ENCODE results near the gene TRIM31. TPM values are rescaled to one million over a fixed set of nuclear protein-coding genes. Genes with fewer than 3 reads are reported as not detected.
"Not testable (repeated sequence)": the region's sequence is repeated elsewhere in the genome, so short reads cannot be mapped to it uniquely, and the experiment has no call there.

Gene TRIM31
- total RNA-seq, 1 donor from 2014 or later = not detected

DNA sequence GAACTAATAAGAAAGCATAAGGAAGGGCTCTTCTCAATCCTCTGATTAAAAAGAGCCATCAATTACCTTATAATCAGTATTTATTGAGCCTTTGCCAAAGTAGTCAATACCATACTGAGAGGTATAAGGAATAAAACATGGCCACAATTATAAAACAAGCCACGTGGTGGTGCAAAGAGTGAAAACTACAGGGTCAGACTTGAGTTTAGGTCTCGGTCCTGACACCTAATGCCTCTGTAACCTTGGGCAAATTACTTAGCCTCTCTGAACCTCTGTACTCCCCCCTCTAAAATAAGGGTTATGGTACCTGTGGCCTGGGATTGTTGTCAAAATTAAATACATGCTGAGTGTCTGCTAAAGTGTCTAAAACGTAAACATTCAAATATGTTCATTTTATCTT, 36.3 kb upstream of the TRIM31 start:
- intact Hi-C loops (cut with micrococcal nuclease) = no loop called here

- intact Hi-C loops (cut with micrococcal nuclease) = no loop called here
These were observed 34.2 kb upstream of the TRIM31 start for GRCh38 chr6:30147096-30147495.

- intact Hi-C loops (cut with micrococcal nuclease) = no loop called here
These were observed 32.9 kb upstream of the TRIM31 start for GRCh38 chr6:30145818-30146217.

DNA sequence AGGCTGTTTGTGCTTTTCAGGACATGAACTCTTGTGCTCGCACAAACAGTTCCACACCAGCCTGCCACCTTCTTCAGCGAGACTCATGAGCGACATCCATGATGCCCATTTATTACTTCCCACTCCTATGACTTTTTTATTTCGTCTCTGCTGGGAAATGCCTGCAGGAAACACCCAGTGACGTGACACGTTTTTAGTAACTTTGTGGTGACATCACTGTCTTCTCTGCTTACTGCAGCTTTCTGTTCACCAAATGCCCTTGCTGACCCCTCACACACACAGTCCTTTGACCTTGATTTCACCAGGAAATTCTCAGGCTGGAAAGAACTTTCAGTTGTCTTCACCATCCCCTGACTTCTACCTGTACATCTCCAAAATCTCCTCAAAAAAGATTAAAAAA, 31.9 kb upstream of the TRIM31 start:
- intact Hi-C loops (cut with micrococcal nuclease) = no loop called here

DNA sequence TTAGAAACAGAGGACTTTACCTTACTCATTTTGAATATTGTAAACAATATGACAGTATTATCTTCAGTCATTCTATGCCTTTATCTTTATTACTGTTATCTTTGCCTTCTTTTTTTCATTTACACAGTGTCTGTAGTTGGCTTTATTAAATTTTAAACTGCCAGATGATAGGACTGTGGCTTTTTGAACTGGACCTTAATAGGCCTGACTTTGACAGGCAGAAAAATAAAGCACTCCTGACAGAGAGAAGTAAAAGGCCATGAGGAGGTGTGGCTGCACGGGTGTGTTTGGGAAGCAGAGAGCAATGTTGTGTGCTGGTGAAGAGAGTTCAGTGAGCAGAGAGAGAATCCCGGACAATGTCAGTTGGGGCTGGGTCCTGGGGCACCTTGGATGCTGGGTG, 30.9 kb upstream of the TRIM31 start:
- intact Hi-C loops (cut with micrococcal nuclease) = no loop called here

DNA sequence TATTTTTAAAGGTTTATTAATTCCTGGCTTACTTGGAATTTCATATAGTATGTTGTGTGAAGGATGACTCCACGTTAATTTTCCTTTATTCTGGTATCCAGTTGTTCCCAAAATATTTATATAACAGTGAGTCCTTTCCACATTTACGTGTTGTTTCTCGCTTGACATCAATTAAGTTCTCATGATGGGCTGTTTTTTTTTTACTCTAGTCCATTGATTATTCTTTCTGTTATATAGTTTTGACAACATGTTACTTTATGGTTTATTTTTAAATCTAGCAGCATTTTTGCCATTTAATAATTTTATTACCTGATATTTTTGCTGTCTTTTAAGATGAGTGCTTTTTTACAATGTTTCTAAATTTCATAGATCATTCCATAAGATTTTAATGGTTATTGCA, 29.8 kb upstream of the TRIM31 start:
- intact Hi-C loops (cut with micrococcal nuclease) = no loop called here

- intact Hi-C loops (cut with micrococcal nuclease) = not testable (repeated sequence)
These were observed 27.4 kb upstream of the TRIM31 start for GRCh38 chr6:30140240-30140639.

GRCh38 chr6:30136570-30137286, 23.8 kb upstream of the TRIM31 start:
- intact Hi-C loops (cut with micrococcal nuclease) = no loop called here

GRCh38 chr6:30135757-30136156, 22.9 kb upstream of the TRIM31 start, which contains the start of gene TRIM40:
Gene TRIM40 (plus strand): TSS chr6:30136140. CDS start chr6:30137037, 897 bp downstream.
- intact Hi-C loops (cut with micrococcal nuclease) = no loop called here

DNA sequence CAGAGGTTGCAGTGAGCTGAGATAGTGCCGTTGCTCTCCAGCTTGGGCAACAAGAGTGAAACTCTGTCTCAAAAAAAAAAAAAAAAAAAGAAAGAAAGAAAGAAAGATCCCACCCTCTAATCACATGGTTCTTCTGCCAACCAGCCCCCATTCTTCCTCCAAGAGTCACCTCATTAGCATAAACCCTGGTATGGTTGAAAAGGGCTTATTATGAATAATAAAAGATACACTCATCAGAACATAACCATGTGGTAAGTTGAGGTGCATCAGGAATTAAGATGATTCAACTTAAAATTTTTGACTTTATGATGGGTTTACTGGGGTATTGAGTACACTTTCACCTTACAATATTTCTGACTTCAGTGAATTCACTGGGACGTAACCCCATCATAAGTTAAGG, 22.3 kb upstream of the TRIM31 start:
- intact Hi-C loops (cut with micrococcal nuclease) = no loop called here

GRCh38 chr6:30131947-30132497, 19.1 kb upstream of the TRIM31 start:
- intact Hi-C loops (cut with micrococcal nuclease) = loop anchor here (1.0 to 2.0 kb wide), 4 partner anchors 29 to 284 kb away; partner anchors contain the start of gene PPP1R11

- intact Hi-C loops (cut with micrococcal nuclease) = loop anchor here (1.0 to 2.0 kb wide), 4 partner anchors 28 to 283 kb away; partner anchors contain the start of gene PPP1R11
These were observed 18.3 kb upstream of the TRIM31 start for GRCh38 chr6:30130887-30131862.

DNA sequence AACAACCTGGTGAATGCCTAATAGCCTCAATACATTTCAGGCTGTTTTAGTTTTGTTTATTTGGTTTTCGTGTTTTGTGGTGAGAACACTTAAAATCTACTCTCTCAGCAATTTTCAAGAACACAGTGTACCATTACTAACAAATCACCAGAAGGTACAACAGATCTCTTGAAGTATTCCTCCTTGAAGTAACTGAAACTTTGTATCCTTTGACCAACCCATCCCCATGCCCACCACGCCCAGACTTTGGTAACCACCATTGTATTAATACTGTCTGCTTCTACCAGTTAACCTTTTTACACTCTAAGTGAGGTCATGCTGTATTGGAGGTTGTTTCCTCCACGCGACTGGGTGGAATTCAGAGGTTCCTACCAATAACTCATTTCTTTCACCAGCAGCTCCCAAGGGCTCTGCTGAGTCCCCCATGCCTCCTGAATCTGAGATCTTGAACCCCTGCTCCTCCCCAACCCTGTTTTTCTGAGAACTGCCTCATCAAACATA, 17.3 kb upstream of the TRIM31 start:
- intact Hi-C loops (cut with micrococcal nuclease) = loop anchor here (2.0 kb wide), 1 partner anchor 63 kb away; the partner anchor contains the start of gene PPP1R11

- intact Hi-C loops (cut with micrococcal nuclease) = loop anchor here (2.0 kb wide), 1 partner anchor 63 kb away; the partner anchor contains the start of gene PPP1R11
These were observed 16.6 kb upstream of the TRIM31 start for GRCh38 chr6:30129265-30130178.

GRCh38 chr6:30127238-30128093, 14.6 kb upstream of the TRIM31 start:
- intact Hi-C loops (cut with micrococcal nuclease) = no loop called here

DNA sequence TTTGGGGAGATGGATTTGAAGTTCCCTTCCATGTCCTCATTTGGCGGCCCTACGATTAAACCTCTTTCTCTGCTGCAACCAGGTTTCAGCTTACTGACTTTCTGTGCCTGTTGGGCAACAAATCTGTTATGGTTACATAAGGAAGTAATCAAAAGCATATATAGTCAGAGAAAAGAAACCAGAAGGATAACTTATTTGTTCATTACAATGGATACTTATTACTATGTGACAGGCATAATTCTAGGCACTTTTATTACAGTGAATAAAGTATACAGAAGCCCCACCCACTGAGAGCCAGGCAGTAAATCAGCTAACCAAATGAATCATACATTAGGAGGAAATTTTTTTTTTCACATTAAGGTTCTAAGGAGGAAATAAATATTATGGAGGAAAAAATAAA, 9.6 kb upstream of the TRIM31 start:
- intact Hi-C loops (cut with micrococcal nuclease) = no loop called here

DNA sequence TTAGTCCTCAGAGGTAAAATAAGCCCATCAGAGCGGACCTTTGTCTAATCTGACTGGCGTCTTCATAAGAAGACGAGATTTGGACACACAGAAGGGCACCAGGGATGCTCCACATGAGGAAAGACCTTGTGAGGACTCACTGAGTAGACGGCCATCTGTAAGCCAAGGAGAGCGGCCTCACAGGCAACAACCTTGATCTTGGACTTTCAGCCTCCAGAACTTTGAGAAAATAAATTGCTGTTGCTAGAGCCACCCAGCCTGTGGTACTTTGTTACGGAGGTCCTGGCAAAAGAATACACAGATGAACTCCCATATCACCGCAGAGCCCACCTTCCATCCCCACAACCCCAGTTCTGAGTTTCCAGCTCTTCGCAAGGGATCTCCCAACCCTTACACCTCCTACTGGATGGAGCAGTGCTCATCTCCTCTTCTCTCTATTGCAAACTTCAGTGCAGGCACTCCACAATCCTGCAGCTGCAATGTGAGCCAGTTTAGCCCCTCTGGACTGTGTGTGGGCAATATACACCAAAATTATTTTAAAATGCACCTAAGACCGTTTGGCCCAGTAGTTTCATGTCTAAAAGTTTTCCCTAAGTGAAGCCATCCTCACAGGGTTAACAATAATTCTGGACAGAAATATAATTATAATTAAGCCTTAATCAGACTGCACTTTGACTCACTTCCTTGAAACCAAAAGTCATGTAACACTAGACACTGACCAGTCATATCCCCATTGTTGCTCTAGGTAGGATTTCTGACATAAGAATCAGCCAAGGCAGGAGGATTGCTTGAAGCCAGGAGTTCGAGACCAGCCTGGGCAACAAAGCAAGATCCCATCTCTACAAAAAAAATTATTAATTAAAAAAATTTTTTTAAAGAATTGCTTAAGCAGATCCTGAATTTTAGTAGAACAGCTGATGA, 8.8 kb upstream of the TRIM31 start:
- intact Hi-C loops (cut with micrococcal nuclease) = no loop called here

DNA sequence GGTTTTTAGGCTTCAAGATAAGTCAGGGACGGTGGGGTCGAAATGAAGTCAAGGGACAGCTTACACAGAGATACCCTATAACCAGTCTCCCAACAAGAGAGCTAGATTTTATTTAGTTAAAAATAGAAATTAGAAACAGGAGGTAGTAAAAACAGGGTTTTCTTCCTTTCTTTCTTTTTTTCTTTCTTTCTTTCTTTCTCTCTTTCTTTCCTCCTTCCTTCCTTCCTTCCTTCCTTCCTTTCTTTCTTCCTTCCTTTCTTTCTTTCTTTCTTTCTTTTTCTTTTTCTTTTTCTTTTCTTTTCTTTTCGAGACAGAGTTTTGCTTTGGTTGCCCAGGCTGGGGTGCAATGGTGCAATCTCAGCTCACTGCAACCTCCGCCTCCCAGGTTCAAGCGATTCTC, 5.8 kb upstream of the TRIM31 start:
- intact Hi-C loops (cut with micrococcal nuclease) = not testable (repeated sequence)

Data from T-helper 1 cell treated with Interleukin-12 subunit alpha and Interleukin-12 subunit beta and Interleukin-4 antibody, amounts not matched to agents 30 ng/mL and 1 ng/mL, for 36 hours (primary cell).